ENCODE data around the gene WDR64. TPM values are rescaled to one million over a fixed set of nuclear protein-coding genes. Genes with fewer than 3 reads are reported as not detected.

WDR64 gene
- total RNA-seq = not detected in 2 replicates

DNA sequence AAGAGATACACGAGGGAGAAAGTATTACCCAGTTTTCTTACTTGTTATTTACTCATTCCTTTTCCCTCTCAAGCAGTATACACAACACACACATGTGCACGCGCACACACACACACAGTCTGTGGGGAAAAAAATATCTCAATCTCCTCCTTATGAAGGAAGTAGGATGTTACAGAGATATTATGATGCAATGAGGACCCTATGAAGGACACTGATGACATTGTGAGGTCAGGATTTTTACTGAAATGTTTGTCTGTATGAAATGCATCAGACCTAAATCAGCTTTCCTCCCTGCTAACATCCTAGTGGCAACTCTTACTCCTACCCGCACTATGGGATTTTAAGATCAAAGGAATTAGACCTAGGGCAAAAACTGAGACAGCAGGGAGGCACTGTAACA lies at the start of gene WDR64:
Gene WDR64, plus strand, starts transcription at position 270 of the 400 bp plus-strand sequence. CDS start 204 bp downstream, outside the sequence.

DNA sequence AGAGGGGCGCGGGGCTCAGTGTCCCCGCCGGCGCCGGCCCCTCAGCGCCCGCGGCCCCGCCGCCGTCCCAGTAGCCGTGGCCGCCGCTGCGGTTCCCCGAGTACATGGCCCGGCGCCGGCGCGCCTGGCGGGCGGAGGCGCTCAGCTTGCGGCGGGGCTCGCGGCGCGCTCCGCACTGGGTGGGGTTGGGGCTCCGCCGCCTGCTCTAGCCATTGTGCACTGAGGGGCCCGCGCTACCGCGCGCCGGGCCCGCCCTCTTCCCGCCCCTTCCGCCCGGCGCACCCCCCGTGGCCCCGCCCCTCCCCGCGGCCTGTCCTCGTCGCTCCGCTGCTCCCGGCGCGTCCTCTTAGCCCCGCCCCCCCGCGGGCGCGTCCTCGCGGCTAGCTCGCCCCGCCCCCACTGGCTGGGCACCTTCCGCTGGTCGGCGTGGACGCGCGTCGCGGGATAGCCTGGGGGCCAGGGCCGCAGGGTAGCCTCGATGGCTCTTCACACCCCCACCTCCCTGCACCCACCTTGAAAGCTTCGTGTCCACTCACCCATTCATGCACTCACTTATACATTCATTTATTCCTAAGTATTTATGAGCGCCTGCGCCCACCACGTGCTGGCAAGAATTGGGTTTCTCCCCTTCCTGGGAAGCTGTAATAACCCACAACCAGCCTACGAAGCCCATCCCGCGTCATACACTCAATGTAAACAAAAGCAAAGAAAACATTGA lies 11.8 kb upstream of the WDR64 start, which contains the start of the genes CHML and OPN3:
Gene CHML, minus strand, starts transcription at position 221 of the 718 bp plus-strand sequence. CDS start 4,603 bp downstream, outside the sequence.
Gene OPN3, minus strand, starts transcription at position 221 of the 718 bp plus-strand sequence. Its CDS starts 115 bp downstream, at position 106.

DNA sequence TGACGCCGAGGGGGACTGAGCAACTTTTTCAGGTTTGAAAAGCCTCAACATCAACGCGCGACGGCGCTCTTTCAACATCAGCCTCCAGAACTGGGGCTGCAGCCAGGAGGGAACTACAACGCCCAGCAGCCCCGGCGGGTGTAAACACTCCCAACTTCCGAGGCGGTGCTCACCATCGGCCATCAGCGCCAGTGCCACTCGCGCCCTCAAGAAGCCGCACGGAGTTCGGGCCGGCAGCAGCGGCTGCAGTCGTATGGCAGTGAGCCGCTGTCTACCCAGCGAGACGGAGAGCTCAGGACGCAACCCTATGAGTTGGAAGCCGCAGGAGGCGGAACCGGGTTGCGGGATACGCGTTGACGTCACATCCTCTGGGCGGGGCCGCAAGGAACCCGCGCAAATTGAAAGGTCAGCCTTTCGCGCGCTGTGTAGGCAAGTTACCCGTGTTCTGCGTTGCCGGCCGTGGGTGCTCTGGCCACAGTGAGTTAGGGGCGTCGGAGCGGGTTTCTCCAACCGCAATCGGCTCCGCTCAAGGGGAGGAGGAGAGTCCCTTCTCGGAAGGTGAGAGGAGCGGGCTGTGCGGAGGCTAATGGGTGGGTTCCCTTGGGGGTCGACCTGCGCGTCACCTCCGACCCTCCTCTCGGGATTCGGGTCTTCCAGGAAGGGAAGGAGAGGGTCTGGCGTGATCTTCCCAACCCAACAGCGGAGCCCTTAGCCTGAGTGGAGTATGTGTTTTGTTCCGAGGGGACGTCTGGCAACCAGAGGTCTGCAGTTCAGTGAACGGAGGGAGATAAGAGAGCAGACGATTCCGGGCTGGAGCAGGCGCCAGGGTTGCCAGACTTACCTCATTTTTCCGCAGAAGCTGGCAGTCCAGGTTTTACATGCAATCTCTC lies 196.0 kb downstream of the WDR64 start, which contains the start of gene EXO1:
Gene EXO1, plus strand, starts transcription at position 409 of the 890 bp plus-strand sequence. CDS start 2,222 bp downstream, outside the sequence.

Other genes starting within 250 kb of the WDR64 start
- gene FH, start 132.5 kb upstream of the WDR64 start, total RNA-seq = 66.2 and 104 TPM in 2 replicates
- not detected in 2 replicates for gene KMO, start 119.9 kb upstream of the WDR64 start, total RNA-seq
- 2.5 and 4.1 TPM in 2 replicates for gene CHML, start 11.9 kb upstream of the WDR64 start, total RNA-seq
- gene OPN3, start 11.9 kb upstream of the WDR64 start, total RNA-seq = 4.4 and 5.3 TPM in 2 replicates
- gene EXO1, start 195.9 kb downstream of the WDR64 start, total RNA-seq = 1.0 and 1.9 TPM in 2 replicates